ENCODE results near the gene FOXO3.

FOXO3 gene

DNA sequence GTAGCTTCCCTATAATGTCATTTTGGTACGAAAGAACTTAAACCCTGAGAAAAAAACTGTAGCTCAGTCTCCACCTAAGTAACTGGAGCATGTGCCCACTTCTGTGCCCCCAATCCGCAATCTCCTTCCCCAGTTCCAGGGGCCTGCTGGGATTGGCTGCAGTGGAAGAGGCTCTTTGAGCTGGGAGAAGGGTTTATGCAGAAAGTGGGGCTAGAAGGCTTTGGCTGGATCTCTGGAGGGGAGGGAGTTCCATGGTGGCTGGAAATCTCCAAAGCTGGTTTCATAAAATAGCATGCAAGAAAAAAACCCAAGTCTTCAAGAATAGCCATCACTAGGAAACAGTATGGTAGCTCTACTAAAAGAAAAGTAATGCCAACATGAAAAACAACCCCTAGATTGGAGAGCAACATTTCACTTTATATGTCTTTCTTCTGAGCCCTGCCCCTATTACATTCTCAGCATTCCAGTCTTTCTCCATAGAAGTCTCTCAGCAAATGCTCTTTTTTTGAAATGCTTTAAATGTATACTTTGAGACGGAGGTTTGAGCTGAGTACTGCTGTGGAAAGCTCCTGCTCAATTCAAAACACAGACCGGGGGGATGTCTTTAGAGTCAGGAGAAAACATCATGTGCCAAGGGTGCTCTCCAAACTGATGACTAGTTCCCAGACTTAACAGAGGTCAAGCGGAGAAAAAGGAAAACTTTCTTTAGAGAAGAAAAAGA, 36.0 kb upstream of the FOXO3 start:
- Histone ChIP-seq H3K9me3 (ENCODE audit: insufficient read depth, low read length) (no peaks in the 10 kb centered on the region), H3K27ac (ENCODE audit: low read length) (no peak overlapping the region), H4K20me1 (ENCODE audit: insufficient read depth, low read length) (no peaks in the 10 kb centered on the region), H3K9ac (ENCODE audit: low read length) (no peak overlapping the region; the same call in 1 of the 2 replicates), H3K4me3 (ENCODE audit: low read length) (no peak overlapping the region), H3K27me3 (ENCODE audit: low read depth, low read length) (no peaks in the 10 kb centered on the region), H3K36me3 (replicated peaks; ENCODE audit: low read depth, low read length) (no peaks in the 10 kb centered on the region), H3K4me1 (ENCODE audit: low read length) (peaks cover 20% of the 10 kb centered on the region), H3K4me2 (ENCODE audit: low read length) (0 out of 2 replicates have a peak overlapping the region, but pooled peaks have one; percentile 6), H2AFZ (ENCODE audit: low read depth, low read length) (no peak overlapping the region), H3K79me2 (ENCODE audit: low read length) (no peaks in the 10 kb centered on the region)
- TF ChIP-seq, protein P1, sequence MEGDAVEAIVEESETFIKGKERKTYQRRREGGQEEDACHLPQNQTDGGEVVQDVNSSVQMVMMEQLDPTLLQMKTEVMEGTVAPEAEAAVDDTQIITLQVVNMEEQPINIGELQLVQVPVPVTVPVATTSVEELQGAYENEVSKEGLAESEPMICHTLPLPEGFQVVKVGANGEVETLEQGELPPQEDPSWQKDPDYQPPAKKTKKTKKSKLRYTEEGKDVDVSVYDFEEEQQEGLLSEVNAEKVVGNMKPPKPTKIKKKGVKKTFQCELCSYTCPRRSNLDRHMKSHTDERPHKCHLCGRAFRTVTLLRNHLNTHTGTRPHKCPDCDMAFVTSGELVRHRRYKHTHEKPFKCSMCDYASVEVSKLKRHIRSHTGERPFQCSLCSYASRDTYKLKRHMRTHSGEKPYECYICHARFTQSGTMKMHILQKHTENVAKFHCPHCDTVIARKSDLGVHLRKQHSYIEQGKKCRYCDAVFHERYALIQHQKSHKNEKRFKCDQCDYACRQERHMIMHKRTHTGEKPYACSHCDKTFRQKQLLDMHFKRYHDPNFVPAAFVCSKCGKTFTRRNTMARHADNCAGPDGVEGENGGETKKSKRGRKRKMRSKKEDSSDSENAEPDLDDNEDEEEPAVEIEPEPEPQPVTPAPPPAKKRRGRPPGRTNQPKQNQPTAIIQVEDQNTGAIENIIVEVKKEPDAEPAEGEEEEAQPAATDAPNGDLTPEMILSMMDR (IDR thresholded peaks at IDR 0.05; ENCODE audit: low read depth, low read length): no peak
- no peak for TF ChIP-seq EZH2phosphoT487 (IDR thresholded peaks at IDR 0.05; ENCODE audit: low read depth)

DNA sequence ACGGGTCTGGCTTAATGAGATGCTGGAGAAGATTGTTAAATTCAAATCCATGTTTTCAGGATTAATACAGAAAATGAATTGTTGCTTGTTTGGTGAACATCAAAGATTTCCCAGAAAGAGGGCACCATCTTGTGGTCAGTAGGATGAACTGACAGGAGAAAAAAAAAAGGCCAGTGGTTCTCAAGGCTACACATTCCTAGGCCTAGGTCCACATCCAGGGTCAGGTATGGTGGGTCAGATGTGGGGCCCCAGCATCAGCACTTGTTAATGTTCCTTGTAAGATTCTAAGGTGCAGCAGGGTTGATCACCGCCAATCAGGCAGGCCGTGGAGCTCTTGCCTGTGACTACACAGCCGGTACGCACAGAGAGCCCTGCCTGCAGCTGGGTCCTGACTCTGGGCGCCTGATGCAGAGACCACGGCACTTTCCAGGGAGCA, 34.0 kb upstream of the FOXO3 start:
- H3K36me3 ChIP-seq (replicated peaks; ENCODE audit: low read depth, low read length): no peaks in the 10 kb centered on the region
- no peaks in the 10 kb centered on the region for H3K9me3 ChIP-seq (ENCODE audit: insufficient read depth, low read length)
- no peak overlapping the region for H3K27ac ChIP-seq (ENCODE audit: low read length)
- H3K9ac ChIP-seq (ENCODE audit: low read length): no peak overlapping the region
- no peaks in the 10 kb centered on the region for H4K20me1 ChIP-seq (ENCODE audit: insufficient read depth, low read length)
- no peak overlapping the region for H3K4me3 ChIP-seq (ENCODE audit: low read length)
- no peaks in the 10 kb centered on the region for H3K27me3 ChIP-seq (ENCODE audit: low read depth, low read length)
- H3K79me2 ChIP-seq (ENCODE audit: low read length): no peaks in the 10 kb centered on the region
- H2AFZ ChIP-seq (ENCODE audit: low read depth, low read length): no peak overlapping the region
- no peak overlapping the region for H3K4me2 ChIP-seq (ENCODE audit: low read length)
- TF ChIP-seq, protein P1 (IDR thresholded peaks at IDR 0.05; ENCODE audit: low read depth, low read length): peak; percentile 61
- TF ChIP-seq EZH2phosphoT487 (IDR thresholded peaks at IDR 0.05; ENCODE audit: low read depth): no peak
- H3K4me1 ChIP-seq (ENCODE audit: low read length): peaks cover 20% of the 10 kb centered on the region

DNA sequence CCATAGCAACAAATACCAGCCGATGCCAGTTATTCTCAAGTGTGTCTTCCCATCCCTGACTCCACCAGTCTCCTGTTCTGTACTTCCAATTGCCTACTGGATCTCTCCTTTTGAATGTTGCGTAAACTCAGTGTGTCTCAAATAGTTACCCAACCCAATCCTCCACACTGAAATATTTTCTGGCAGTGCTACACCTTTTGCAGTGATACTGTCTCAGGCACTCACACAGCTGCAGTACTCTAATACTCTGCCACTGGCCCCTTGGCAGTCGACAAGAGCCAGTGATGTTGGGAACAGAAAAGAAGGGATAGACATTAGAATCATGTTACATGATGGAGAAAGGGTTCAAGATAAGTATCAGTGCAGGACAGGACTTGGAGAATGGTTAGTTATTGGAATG, 31.8 kb upstream of the FOXO3 start:
- Histone ChIP-seq H3K4me2 (ENCODE audit: low read length) (no peak overlapping the region), H3K4me3 (ENCODE audit: low read length) (no peak overlapping the region), H2AFZ (ENCODE audit: low read depth, low read length) (no peak overlapping the region), H3K27ac (ENCODE audit: low read length) (no peak overlapping the region), H3K36me3 (replicated peaks; ENCODE audit: low read depth, low read length) (no peaks in the 10 kb centered on the region), H3K9ac (ENCODE audit: low read length) (no peak overlapping the region), H4K20me1 (ENCODE audit: insufficient read depth, low read length) (no peaks in the 10 kb centered on the region), H3K27me3 (ENCODE audit: low read depth, low read length) (no peaks in the 10 kb centered on the region), H3K79me2 (ENCODE audit: low read length) (no peaks in the 10 kb centered on the region), H3K4me1 (ENCODE audit: low read length) (peaks cover 16% of the 10 kb centered on the region), H3K9me3 (ENCODE audit: insufficient read depth, low read length) (no peaks in the 10 kb centered on the region)
- no peak for TF ChIP-seq EZH2phosphoT487 (IDR thresholded peaks at IDR 0.05; ENCODE audit: low read depth)

DNA sequence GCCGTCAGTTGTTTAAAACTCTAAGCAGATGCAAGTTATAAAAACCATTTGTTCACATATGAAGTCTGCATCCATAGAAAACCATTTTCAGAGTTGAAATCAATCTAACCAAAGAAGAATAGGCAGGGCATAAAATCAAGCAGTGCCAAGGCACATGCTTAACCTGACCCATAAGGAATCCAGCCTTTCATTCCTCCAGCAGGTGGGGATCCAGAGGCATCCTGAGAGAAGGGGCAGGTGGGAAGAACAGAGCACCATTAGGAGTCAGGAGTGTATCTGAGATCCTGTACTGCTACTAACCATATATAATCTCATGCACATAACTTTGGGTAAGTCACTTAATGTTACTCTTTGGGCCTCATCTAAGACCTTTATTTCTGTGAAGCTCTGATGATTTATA, 29.4 kb upstream of the FOXO3 start:
- Histone ChIP-seq H3K4me2 (ENCODE audit: low read length) (no peak overlapping the region), H3K36me3 (replicated peaks; ENCODE audit: low read depth, low read length) (no peaks in the 10 kb centered on the region), H3K4me3 (ENCODE audit: low read length) (no peak overlapping the region), H2AFZ (ENCODE audit: low read depth, low read length) (no peak overlapping the region), H4K20me1 (ENCODE audit: insufficient read depth, low read length) (no peaks in the 10 kb centered on the region), H3K9me3 (ENCODE audit: insufficient read depth, low read length) (no peaks in the 10 kb centered on the region), H3K27me3 (ENCODE audit: low read depth, low read length) (no peaks in the 10 kb centered on the region), H3K4me1 (ENCODE audit: low read length) (no peaks in the 10 kb centered on the region), H3K79me2 (ENCODE audit: low read length) (no peaks in the 10 kb centered on the region), H3K27ac (ENCODE audit: low read length) (no peak overlapping the region), H3K9ac (ENCODE audit: low read length) (no peak overlapping the region)
- no peak for TF ChIP-seq EZH2phosphoT487 (IDR thresholded peaks at IDR 0.05; ENCODE audit: low read depth)
- TF ChIP-seq, protein P1 (IDR thresholded peaks at IDR 0.05; ENCODE audit: low read depth, low read length): no peak

Measured in OCI-LY3 (cell line).